Loucy (cell line): ENCODE data around the gene ASIC5.

Experiments used
- H2AFZ ChIP-seq: fragments of 200-600 bp; sonication (generic); 2 replicates; pipeline ENCODE4 v1.6.0; 2016; ENCODE audit warnings: antibody characterized with exemption, mild to moderate bottlenecking, low read length, moderate library complexity
- H3F3A ChIP-seq: fragments of 200-600 bp; 2 replicates; pipeline ENCODE4 v1.6.0; 2016; ENCODE audit warnings: antibody characterized with exemption, low read depth, mild to moderate bottlenecking
- H3K27me3 ChIP-seq: fragments of 200-600 bp; sonication (generic); 2 replicates; pipeline ENCODE4 v1.6.1; 2014; ENCODE audit warnings: low read length, mild to moderate bottlenecking; ENCODE audit not compliant: insufficient read depth, poor library complexity, severe bottlenecking
- H3K36me3 ChIP-seq: fragments of 200-600 bp; sonication (generic); 2 replicates; pipeline ENCODE4 v1.6.1; 2016; ENCODE audit warnings: low read length; ENCODE audit not compliant: insufficient read depth
- H3K4me1 ChIP-seq: fragments of 200-600 bp; sonication (generic); 2 replicates; pipeline ENCODE4 v1.5.1; 2014; ENCODE audit warnings: low read length, mild to moderate bottlenecking; ENCODE audit not compliant: insufficient read depth, poor library complexity, severe bottlenecking
- H3K4me2 ChIP-seq: fragments of 200-600 bp; sonication (generic); 2 replicates; pipeline ENCODE4 v1.6.0; 2014; ENCODE audit warnings: antibody characterized with exemption, low read length, low read depth, mild to moderate bottlenecking; ENCODE audit not compliant: poor library complexity, severe bottlenecking
- H3K4me3 ChIP-seq: fragments of 200-600 bp; sonication (generic); 2 replicates; pipeline ENCODE4 v1.5.1; 2014; ENCODE audit warnings: low read length, mild to moderate bottlenecking, mixed read lengths; ENCODE audit not compliant: poor library complexity, severe bottlenecking
- H3K79me2 ChIP-seq: fragments of 200-600 bp; sonication (generic); 2 replicates; pipeline ENCODE4 v1.6.1; 2014; ENCODE audit warnings: low read length; ENCODE audit not compliant: insufficient read depth
- H3K9ac ChIP-seq: fragments of 200-600 bp; sonication (generic); 2 replicates; pipeline ENCODE4 v1.6.0; 2014; ENCODE audit warnings: mild to moderate bottlenecking, low read depth, low read length, moderate library complexity; ENCODE audit not compliant: poor library complexity, severe bottlenecking
- H3K9me2 ChIP-seq: fragments of 200-600 bp; sonication (generic); replicated peaks from 2 replicates; pipeline ENCODE4 v1.6.1; 2016; ENCODE audit warnings: low read depth, low read length, mixed read lengths
- H3K9me3 ChIP-seq: fragments of 200-600 bp; sonication (generic); 2 replicates; pipeline ENCODE4 v1.6.1; 2014; ENCODE audit warnings: mild to moderate bottlenecking, antibody characterized with exemption, low read length, low read depth; ENCODE audit not compliant: insufficient read depth
- H4K20me1 ChIP-seq: fragments of 200-600 bp; sonication (generic); 2 replicates; pipeline ENCODE4 v1.6.0; 2014; ENCODE audit warnings: antibody characterized with exemption, low read length, mild to moderate bottlenecking; ENCODE audit not compliant: insufficient read depth, poor library complexity, severe bottlenecking
- CTCF ChIP-seq: fragments of 200-600 bp; sonication (generic); conservative IDR thresholded peaks from 2 replicates; pipeline ENCODE4 v1.5.1; 2014; ENCODE audit warnings: mild to moderate bottlenecking, antibody characterized with exemption, low read length
- EZH2phosphoT487 ChIP-seq: fragments of 200-600 bp; IDR thresholded peaks from 2 replicates; pipeline ENCODE4 v1.6.1; 2018; ENCODE audit warnings: antibody characterized with exemption, mild to moderate bottlenecking, moderate library complexity, borderline replicate concordance

Gene ASIC5

GRCh38 chr4:155784637-155785036 is 81.4 kb downstream of the ASIC5 start:
- Histone ChIP-seq H3K4me1 (no peaks in the 10 kb centered on the region), H3K9ac (no peak overlapping the region), H3K36me3 (no peaks in the 10 kb centered on the region), H3K4me3 (no peak overlapping the region), H3K79me2 (no peaks in the 10 kb centered on the region), H3K27me3 (no peaks in the 10 kb centered on the region), H3K4me2 (no peak overlapping the region), H4K20me1 (no peaks in the 10 kb centered on the region), H3F3A (0 out of 2 replicates have a peak, but pooled peaks cover 4% of the 10 kb centered on the region), H2AFZ (no peak overlapping the region), H3K9me2 (no peaks in the 10 kb centered on the region), H3K9me3 (no peaks in the 10 kb centered on the region)
- TF ChIP-seq EZH2phosphoT487 (no peak), CTCF (no peak)

- TF ChIP-seq CTCF (no peak), EZH2phosphoT487 (no peak)
- H3K9me2 ChIP-seq, result no peaks in the 10 kb centered on the region
- H2AFZ ChIP-seq, result no peak overlapping the region
- H4K20me1 ChIP-seq, result no peaks in the 10 kb centered on the region
- no peak overlapping the region for H3K9ac ChIP-seq
- H3K4me3 ChIP-seq, result no peak overlapping the region
- H3K36me3 ChIP-seq, result 0 out of 2 replicates have a peak, but pooled peaks cover 3% of the 10 kb centered on the region
- H3K4me2 ChIP-seq, result no peak overlapping the region
- no peaks in the 10 kb centered on the region for H3K9me3 ChIP-seq
- H3K4me1 ChIP-seq, result no peaks in the 10 kb centered on the region
- H3K79me2 ChIP-seq, result no peaks in the 10 kb centered on the region
- no peaks in the 10 kb centered on the region for H3K27me3 ChIP-seq
- 0 out of 2 replicates have a peak, but pooled peaks cover 4% of the 10 kb centered on the region for H3F3A ChIP-seq
These were observed 84.7 kb downstream of the ASIC5 start for GRCh38 chr4:155781249-155781831.

- TF ChIP-seq CTCF (no peak), EZH2phosphoT487 (no peak)
- no peaks in the 10 kb centered on the region for H3K4me1 ChIP-seq
- H3K4me3 ChIP-seq, result no peak overlapping the region
- no peaks in the 10 kb centered on the region for H3K9me2 ChIP-seq
- 0 out of 2 replicates have a peak, but pooled peaks cover 3% of the 10 kb centered on the region for H3K36me3 ChIP-seq
- 0 out of 2 replicates have a peak, but pooled peaks cover 4% of the 10 kb centered on the region for H3F3A ChIP-seq
- no peak overlapping the region for H2AFZ ChIP-seq
- no peaks in the 10 kb centered on the region for H3K9me3 ChIP-seq
- H3K27me3 ChIP-seq, result no peaks in the 10 kb centered on the region
- H3K79me2 ChIP-seq, result no peaks in the 10 kb centered on the region
- H3K4me2 ChIP-seq, result no peak overlapping the region
- H4K20me1 ChIP-seq, result no peaks in the 10 kb centered on the region
- H3K9ac ChIP-seq, result no peak overlapping the region
These were observed 85.3 kb downstream of the ASIC5 start for GRCh38 chr4:155780775-155781174.
